ENCODE measurements around the gene ACER3. TPM values are rescaled to one million over a fixed set of nuclear protein-coding genes. Genes with fewer than 3 reads are reported as not detected.
"Not testable (repeated sequence)": the region's sequence is repeated elsewhere in the genome, so short reads cannot be mapped to it uniquely, and the experiment has no call there.

Gene ACER3
- total RNA-seq, 4 donors from 2014 or later: 19.0 to 26.6 (median 22.0) TPM

DNA sequence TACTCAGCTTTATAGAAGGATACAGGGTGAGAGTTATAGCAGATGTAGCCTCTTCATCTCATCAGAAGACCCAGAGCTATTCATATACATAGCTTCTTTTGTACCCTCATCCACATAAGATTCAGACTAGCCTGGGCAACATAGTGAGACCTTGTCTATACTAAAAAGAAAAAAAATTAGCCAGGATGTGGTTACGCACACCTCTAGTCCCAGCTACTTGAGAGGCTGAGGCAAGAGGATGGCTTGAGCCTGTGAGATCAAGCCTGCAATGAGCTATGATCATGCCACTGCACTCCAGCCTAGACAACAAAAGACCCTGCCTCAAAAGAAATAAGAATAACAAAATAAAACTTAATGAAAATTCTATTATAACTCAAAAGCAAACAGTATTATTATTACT lies 136.8 kb downstream of the ACER3 start:
- no peak for DNase-seq (ENCODE audit: low spot score)
- ATAC-seq (ENCODE audit: low FRiP score): no peak
- TF ChIP-seq, protein P1, sequence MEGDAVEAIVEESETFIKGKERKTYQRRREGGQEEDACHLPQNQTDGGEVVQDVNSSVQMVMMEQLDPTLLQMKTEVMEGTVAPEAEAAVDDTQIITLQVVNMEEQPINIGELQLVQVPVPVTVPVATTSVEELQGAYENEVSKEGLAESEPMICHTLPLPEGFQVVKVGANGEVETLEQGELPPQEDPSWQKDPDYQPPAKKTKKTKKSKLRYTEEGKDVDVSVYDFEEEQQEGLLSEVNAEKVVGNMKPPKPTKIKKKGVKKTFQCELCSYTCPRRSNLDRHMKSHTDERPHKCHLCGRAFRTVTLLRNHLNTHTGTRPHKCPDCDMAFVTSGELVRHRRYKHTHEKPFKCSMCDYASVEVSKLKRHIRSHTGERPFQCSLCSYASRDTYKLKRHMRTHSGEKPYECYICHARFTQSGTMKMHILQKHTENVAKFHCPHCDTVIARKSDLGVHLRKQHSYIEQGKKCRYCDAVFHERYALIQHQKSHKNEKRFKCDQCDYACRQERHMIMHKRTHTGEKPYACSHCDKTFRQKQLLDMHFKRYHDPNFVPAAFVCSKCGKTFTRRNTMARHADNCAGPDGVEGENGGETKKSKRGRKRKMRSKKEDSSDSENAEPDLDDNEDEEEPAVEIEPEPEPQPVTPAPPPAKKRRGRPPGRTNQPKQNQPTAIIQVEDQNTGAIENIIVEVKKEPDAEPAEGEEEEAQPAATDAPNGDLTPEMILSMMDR (IDR thresholded peaks at IDR 0.05): no peak

DNA sequence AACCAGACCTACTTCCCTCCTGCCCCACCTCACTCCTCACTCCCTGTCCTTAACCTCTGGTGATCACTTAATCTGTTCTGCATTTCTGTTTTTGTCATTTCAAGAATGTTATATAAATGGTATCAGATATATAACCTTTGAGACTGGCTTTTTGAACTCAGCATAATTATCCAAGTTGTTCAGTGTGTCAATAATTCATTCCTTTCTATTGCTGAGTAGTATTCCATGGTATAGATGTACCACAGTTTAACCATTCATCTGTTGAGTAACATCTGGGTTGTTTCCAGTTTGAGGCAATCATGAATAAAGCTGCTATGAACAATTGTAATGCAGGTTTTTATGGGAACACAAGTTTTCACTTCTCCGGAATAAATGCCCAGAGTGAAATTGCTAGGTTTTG lies 138.9 kb downstream of the ACER3 start:
- DNase-seq (ENCODE audit: low spot score) (no peak), ATAC-seq (ENCODE audit: low FRiP score) (no peak)
- TF ChIP-seq, protein P1 (IDR thresholded peaks at IDR 0.05): no peak

DNA sequence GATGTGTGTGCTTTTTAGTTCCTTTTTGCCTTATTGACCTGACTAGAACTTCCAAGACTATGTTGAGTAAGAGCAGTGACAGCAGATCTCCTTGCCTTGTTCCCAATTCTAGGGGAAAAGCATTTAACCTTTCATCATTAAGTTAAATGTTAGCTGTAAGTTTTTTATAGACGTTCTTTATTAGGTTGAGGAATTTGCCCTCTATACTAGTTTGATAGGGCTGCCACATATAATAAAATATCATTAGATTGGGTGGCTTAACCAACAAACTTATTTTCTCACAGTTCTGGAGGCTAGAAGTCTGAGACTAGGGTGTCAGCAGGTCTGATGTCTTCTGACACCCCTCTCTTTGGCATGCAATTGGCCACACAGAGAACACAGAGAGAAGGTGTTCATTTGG lies 140.9 kb downstream of the ACER3 start:
- TF ChIP-seq, protein P1 (IDR thresholded peaks at IDR 0.05): no peak
- no peak for DNase-seq (ENCODE audit: low spot score)
- no peak for ATAC-seq (ENCODE audit: low FRiP score)

DNA sequence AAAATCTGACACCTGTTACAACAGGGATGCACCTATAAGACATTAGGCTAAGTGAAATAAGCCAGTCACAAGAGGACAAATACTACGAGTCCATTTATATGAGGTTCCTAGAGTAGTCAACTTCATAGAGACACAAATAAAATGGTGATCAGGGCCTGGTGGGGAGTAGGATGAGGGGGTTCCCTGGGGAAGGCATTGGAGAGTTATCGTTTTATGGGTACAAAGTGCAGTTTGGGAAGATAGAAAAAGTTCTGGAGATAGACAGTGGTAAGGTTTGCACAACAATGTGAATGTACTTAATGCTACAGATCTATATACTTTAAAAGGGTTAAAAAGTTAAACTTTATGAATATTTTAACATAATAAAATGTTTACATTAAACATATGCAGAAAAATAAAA lies 142.1 kb downstream of the ACER3 start:
- TF ChIP-seq, protein P1 (IDR thresholded peaks at IDR 0.05): no peak
- no peak for ATAC-seq (ENCODE audit: low FRiP score)
- no peak for DNase-seq (ENCODE audit: low spot score)

DNA sequence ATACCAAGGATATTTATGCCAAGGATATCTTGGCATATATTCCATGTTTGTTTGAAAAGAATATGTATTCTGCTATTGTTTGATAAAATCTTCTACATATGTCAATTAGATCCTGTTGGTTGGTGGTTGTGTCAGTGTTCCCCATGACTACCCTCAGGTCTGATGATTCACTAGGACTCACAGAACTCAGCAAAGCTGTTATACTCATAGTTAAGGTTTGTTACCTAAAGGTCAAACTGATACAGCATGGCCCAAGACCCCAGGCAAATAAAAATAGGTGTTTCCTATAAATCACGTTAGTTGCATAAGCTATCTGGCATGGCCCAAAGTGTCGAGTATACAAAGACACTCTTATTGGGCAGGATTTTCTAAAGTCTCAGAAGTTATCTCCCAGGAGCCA lies 143.2 kb downstream of the ACER3 start:
- DNase-seq (ENCODE audit: low spot score): no peak
- TF ChIP-seq, protein P1 (IDR thresholded peaks at IDR 0.05): no peak
- no peak for ATAC-seq (ENCODE audit: low FRiP score)

DNA sequence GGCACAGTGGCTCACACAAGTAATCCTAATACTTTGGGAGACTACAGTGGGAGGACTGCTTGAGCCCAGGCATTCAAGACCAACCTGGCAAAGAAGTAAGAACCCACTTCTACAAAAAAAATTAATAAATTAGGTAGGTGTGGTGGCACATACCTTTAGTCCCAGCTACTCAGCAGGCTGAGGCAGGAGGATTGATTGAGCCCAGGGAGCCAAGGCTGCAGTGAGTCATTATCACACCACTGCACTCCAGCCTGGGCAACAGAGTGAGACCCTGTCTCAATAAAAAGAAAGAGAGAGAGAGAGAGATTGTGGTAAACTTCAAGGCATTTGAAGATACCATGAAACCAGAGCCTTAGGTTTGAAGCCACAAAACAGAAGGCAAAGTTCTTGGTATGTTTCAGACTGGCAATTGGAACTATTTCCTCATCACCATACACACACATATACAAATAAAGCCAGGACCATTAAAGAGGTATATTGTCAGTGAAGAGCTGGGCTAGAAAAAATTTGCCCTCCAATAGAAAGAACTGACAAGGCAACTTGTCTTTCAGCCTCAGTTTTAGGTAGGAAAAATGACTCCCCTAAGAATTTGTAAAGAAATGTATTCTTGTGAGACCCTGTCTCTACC lies 148.9 kb downstream of the ACER3 start:
- TF ChIP-seq, protein P1 (IDR thresholded peaks at IDR 0.05): no peak
- no peak for ATAC-seq (ENCODE audit: low FRiP score)

DNA sequence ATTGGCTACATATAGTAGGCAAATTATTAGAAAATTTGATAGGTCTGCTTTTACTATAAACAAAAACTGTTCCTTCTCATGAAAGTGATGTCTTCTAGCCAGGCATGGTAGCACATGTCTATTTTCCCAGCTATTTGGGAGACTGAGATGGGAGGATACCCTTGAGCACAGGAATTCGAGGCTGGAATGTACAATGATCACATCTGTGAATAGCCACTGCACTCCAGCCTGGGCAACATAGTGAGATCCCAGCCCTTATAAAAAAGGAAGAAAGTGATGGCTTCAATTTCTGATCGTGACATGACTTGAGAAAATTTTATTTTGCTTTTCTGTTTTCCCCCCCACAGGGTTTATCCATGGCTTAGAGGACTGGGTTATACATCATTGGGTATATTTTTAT lies 154.0 kb downstream of the ACER3 start:
- DNase-seq (ENCODE audit: low spot score) (no peak), ATAC-seq (ENCODE audit: low FRiP score) (no peak)
- TF ChIP-seq, protein P1 (IDR thresholded peaks at IDR 0.05): no peak

More for the DNA sequence above, 148.9 kb downstream of the ACER3 start:
- no peak for DNase-seq (ENCODE audit: low spot score)

DNA sequence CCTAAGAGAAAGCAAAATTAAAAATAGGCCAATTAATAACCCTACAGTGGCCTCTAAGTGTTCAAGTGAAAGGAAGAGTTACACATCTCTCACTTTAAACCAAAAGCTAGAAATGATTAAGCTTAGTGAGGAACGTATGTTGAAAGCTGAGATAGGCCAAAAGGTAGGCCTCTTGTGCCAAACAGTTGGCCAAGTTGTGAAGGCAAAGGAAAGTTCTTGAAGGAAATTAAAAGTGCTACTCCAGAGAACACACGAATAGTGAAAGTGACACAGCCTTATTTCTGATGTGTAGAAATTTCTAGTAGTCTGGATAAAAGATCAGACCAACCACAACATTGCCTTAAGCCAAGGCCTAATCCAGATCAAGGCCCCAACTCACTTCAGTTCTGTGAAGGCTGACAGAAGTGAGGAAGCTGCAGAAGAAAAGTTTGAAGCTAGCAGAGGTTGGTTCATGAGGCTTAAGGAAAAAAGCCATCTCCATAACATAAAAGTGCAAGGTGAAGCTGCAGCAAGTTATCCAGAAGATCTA lies 157.7 kb downstream of the ACER3 start:
- ATAC-seq (ENCODE audit: low FRiP score); DNase-seq (ENCODE audit: low spot score): not testable (repeated sequence)

Data from omental fat pad (tissue), 4 donors.